DMS53 treated with DMSO at 0.1 percent for 48 hours (cell line): ENCODE measurements around the gene TSTD2.

Source experiments
- DNase-seq: peaks from one replicate; lab custom pipeline; 2025; ENCODE audit not compliant: unreplicated experiment; lab: John Stamatoyannopoulos, UW

Gene TSTD2

DNA sequence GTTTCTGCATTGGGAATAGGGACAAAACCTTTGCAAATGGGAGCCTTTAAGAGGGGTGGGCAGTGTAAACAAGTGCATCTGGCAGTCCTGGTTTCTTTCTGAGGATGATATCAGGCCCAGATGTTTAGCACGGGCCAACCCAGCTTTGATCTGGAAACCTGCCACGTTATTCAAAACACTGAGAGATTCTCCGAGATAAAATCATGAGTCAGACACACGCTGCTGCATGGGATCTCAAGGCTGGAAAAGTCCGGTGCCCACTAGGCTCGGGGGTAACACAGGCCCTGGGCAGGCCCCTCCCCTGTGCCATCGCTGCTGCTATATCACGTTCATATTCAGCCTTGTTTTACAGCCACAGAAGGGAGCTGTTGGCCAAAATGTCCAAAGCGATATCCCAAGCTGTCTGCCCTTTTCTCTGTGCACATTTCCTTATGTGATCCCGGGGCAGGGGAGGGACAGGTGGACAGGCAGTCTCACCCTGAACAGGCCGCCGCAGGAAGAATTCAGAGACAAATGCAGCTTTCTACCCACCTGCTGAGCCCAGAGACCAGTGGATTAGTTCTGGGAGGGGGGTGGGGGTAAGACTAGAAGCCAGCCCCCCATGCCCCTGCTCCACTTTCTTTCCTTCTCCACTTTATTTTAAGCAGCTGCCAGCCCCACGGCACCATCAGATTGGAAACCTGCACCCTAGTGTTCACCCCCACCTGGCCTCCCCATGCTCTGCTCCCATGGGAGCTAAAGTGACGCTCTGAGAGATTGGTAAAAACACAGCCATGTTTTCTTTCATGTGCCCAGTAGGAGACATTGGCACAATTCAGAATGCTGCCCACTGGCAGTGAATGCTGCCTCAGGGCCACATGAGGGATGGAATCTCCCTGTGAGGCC lies 68.6 kb downstream of the TSTD2 start:
- no peak for DNase-seq

DNA sequence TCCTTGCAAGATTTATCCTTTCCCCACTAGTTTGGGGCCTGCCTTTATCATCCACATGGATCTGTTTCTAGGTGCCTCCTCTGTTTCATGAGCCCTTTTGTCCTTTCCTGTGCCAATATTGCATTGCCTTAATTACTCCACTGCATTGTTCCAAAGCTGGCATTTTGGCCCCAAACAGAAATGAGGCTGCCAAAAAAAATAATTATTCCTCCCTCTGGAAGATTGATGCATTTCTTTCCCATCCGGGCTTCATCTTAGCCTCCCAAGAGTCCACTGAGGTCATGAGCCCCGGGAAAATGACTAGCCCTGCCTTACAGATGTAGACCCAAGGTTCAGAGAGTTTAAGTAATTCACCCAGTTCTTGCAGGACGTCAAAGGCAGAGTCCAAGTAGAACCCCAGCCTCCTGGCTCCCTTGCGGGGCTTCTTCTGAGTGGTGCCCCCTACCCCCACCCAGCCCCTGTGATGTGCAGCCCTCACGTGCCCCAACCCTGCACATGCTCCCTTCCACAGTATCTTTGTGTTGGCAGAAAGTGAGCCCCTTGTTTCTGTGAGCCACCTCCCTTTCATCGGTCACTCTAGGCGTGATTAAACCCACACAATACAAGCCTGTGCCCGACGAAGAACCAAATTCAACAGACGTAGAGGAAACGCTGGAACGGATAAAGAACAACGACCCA lies 69.6 kb downstream of the TSTD2 start:
- no peak for DNase-seq

DNA sequence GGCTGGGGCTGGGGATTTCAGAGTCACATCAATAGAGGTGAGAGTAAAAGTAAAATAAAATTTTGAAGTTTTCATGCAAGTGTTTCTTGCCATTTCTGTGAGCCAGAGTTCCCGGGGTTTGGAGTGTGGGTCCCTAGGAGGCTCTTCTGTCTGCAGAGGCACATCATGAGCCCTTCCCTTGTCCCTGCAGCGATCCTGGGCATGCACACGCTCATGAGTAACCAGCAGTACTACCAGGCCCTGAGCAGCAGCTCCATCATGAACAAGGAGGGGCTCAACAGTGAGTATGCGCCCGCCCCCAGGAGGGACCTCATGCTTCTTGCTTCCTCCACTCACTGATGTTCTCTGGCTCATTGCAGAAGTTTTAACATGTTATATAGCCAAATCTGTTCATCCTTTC lies 70.6 kb downstream of the TSTD2 start:
- no peak for DNase-seq

DNA sequence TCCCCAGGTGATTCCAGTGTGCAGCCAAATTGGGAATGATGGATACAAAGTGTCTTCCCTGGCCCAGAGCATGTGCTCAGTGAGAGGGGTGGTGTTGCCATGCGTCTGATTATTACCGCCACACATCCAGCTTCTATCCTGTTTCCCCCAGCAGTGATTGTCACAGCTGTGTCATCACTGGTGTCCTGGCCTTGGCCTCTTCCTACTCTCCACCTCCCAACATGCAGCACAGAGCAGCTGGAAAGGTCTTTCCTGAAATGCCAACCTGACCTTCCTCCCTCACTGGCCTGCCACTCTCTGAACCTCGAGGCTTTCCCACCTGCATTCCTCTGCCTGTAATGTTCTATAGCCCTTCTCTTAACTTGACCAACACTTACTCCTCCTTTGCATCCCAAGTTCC lies 71.7 kb downstream of the TSTD2 start:
- DNase-seq = no peak

DNA sequence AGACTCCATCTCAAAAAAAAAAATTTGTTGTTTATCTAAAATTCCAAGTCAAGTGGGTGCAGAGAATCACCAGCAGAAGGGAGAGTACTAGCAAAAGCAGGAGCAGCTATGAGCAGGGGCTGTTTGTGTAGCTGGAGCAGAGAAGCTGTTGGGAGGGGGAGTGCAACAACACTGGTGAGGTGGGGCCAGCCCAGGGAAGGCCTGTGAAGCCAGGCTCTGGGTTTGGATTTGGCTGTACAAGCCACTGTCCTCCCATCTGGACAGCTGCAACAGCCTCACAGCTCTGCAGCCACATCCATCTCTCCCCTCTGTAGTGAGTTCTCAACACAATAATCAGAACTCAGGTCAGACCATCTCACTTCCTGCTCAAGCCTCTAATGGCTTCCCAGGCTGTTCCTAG lies 72.3 kb downstream of the TSTD2 start:
- DNase-seq = no peak

DNA sequence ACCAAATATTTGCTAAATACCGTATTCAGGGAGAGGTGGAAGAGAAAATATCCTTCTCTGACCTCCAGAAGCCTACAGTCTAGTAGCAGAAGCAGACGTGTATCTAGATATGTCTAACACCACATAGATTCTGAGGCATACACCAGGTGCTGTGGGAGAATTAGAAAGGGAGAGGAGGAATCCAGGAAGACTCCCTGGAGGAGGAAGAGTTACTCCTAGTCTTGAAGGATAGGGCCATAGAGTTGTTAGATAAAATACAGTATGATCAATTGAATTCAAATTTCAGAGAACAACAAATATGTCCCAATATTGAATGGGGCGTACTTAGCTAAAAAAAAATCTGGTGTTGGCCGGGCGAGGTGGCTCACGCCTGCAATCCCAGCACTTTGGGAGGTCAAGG lies 73.0 kb downstream of the TSTD2 start:
- no peak for DNase-seq

DNA sequence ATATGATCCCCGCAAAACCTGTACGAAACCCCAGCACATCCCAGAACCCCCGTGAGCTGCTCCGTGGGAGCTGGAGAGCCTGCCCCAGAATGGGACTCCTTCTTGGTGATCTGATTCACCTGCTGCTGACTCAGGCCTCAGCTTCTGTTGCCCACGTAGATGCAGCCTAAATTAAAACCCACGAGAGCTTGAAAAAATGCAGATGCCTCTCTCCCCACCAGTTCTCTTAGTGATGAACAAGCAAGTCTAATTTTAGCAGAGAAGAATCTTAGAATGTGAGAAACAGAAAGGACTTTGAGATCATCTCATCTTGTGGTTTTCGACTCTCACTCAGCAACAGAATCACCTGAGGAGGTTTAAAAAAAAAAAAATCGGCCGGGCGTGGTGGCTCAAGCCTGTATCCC lies 74.1 kb downstream of the TSTD2 start:
- no peak for DNase-seq

DNA sequence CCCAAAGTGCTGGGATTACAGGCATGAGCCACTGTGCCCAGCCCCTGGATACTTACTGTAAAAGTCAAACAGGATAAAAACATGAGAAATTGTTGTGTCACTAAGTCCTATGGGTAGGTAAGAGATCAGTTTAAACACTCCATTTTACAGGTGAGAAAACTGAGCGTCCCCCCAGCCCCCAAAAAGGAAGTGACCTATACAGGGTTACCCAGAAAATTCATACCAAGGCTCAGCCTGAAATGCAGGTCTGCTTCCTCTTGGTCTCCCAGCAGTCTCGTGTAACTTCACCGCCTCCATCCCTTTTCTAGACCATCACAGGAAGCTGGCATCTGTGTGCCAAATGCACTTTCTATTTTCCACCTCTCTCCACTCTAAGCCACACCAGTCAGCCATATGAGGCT lies 74.5 kb downstream of the TSTD2 start:
- DNase-seq = no peak

DNA sequence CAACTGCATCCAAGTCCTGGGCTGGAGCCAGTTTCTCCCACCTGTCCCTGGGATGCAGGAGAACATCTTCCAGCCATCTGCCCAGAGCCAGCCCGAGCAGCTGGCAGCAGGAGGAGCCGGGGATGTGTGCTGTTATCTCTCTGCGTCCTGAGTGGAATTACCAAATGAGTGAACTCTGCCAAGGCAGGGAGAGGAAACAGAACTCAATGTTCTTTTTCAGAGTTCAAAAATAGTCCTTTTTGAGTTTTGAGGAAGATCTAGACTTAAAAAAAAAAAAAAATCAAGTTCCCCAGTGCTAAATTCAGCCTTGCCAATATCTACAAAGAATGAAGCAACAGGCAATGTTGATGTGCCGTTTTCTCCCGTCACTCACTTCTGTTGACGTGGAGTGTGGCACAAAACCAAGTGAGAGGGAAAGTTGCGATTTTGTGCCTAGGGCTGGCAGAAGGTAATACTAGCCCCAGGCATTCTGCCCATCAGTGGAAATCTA lies 75.5 kb downstream of the TSTD2 start:
- no peak for DNase-seq

DNA sequence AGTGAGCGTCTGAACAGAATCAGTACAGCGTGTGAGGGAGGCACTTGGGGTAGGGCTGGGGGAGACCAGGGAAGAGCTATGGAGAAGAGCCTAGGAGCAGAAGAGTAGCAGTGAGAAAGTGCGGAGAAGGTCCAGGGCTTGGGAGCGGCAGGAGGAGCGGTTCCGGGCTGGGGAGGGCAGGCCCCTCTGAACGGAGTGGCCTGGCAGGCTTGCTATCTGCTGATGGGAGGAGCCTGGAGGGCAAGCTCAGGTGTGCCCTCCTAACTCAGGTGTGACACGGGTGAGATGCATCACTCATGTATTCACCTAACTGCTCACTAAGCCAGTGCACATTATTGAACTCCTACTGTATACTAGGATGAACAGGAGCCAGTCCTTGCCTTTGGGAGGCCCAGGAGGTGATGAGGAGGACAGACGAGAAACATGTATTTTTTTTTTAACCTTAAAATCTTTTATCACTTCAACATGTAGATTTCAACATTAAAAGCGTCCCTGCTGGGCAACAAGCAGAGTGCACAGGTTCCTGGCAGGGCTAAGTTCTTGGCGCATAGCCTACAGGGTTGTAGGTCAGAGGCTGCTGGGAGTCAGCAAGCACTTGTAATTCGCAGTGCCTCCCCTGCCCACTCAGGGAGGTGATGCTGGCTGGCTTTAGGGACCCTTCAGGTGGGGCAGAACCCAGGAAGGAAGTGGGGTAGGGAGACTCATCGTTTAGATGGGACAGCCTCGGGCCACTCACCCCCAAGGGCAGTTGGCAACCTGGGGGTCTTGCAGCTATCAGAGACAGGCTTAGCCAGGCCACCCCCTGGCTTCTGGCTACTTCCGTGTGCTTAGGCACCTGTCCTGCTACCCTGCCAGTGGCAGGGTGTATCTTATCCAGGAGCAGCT lies 76.2 kb downstream of the TSTD2 start:
- no peak for DNase-seq

DNA sequence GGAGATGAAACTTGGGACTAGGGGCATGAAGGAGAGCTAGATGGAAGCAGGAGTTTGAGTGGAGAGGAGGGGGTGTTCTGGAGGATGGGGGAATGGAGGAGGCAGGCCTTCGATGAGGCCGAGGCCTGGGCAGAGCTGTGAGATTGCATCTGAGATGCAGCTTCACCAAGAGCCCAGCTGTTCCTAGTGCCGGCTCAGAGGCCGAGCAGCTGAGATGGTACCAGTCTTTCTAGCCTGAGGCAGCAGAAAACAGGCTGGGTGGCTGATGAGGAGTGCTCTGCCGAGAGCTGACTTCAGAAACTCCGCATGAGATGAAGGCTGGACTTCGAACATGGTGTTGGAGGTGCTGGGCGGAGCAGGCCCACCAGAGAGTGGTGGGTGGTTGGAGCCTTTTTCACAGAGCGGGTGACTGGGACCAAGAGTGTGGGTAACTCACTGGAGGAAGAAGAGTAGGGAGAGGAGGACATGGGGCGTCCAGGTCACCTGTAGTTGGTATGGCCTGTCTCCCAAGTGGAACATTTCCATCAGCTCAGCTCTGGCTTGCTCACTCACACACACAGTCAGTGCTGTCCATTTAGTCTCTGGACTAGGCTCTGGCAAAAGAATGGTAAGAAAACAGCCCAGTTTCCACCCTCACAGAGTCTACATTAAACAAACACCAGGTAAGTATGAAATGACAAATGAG lies 77.0 kb downstream of the TSTD2 start:
- no peak for DNase-seq

DNA sequence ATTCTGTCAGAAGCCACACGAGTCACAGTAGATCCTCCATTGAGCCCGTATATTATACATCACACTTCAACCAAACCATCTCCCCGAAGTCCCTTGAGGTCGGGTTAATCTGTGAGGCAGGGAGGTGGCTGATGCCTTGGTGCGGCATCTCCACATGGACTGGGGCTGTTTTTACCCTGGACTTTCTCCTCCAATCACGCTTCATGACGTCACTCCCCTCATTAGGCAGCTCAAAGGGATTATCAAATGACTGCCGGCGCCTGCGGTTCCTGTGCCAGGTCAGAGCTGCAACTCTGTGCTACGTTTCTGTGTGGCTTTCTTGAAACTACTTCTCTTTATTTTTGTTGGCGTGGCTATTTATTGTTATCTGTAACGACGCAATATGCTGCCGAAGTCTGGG lies 78.0 kb downstream of the TSTD2 start:
- DNase-seq = no peak

DNA sequence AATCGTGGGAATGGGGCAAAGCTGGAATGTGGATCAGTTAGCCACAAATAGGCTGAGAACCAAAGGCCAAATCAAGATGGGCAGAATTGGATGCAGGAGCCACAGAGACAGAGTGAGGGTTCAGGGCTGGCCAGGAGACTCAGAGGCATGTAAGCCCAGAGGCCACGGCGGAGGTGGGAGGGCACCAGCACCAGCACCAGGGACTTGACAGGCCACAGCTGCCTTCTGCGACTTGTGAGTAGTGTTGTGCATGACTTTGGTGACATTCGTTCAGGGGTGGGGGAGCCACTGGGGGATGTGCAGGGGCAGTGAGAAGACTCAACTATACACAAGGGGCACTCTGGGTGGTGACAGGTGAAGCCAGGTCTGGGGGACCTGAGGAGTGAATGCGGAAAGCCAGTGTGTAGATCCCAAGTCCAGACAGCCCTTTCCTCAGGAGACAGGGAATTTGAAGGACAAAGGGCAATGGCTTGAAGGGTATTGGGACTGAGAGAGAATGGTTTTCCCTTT lies 78.5 kb downstream of the TSTD2 start:
- DNase-seq = no peak

DNA sequence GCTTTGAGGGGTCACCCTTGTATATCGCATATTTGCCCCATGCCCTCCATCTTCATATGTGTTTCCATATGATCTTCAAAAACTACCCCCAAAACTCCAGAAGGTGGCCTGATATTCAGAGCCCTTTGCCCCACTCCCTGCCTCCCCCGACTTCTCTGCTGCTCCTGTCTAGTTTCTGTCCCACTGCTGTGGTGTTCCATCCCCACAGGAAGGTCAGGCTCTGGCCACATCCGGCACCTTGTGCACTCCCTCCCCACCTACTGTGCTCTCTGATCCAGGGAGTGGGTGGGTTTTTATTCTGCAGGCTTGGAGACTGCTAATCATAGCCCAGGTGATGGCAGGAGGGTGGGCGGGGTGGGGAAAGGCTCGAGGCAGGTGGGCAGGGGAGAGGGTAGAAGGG lies 79.3 kb downstream of the TSTD2 start:
- no peak for DNase-seq

DNA sequence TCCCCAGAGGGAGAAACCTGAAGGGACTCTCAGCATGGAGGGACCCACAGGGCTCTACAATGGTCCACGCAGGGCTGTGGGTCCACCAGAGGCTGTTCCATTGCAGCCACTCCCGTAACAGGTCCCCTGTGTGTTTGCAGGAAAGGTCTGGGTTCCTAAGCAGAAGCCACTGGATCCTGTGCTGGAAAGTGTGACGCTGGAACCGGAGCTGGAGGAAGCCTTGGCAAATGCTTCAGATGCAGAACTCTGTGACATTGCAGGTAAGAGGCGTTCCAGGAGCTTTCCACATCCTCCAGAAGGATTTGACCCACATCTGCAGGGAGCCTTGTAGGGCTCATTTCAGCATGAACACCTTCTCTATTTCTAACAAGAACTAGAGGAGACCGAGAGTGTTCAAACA lies 80.0 kb downstream of the TSTD2 start:
- DNase-seq = no peak

DNA sequence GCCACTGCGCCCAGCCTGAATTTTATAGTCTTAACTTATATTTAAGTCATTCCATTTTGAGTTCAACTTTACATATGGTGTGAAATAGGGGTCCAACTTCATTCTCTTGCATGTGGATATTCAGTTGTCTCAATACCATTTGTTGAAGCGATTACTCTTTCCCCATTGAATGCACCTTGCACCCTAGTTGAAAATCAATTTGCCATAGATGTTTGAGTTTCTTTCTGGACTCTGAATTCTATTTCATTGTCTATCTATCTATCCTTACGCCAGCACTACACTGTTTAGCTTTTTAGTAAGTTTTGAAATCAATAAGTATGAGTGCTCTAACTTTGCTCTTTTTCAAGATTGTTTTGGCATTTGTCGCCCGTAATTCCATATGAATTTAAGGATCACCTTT lies 81.9 kb downstream of the TSTD2 start:
- no peak for DNase-seq

DNA sequence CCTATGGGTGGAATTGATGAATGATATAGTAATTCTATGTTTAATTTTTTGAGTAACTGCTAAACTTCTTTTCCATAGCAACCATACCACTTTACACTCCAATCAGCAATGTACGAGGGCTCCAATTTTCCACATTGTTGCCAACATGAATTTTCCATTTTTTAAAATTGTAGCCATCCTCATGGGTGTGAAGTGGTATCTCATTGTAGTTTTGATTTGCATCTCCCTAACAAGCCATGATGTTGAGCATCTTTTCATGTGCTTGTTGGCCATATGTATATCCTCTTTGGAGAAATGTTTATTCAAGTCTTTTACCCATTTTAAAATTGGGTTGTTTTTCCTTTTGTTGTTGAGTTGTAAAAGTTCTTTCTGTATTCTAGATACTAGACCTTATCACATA lies 82.8 kb downstream of the TSTD2 start:
- no peak for DNase-seq
